ENCODE measurements around the gene SCN2A. TPM values are rescaled to one million over a fixed set of nuclear protein-coding genes. Genes with fewer than 3 reads are reported as not detected.

Gene SCN2A
- total and polyA plus RNA-seq, 3 donors from 2014 or later = 0.57 to 1.7 (median 1.5) TPM

DNA sequence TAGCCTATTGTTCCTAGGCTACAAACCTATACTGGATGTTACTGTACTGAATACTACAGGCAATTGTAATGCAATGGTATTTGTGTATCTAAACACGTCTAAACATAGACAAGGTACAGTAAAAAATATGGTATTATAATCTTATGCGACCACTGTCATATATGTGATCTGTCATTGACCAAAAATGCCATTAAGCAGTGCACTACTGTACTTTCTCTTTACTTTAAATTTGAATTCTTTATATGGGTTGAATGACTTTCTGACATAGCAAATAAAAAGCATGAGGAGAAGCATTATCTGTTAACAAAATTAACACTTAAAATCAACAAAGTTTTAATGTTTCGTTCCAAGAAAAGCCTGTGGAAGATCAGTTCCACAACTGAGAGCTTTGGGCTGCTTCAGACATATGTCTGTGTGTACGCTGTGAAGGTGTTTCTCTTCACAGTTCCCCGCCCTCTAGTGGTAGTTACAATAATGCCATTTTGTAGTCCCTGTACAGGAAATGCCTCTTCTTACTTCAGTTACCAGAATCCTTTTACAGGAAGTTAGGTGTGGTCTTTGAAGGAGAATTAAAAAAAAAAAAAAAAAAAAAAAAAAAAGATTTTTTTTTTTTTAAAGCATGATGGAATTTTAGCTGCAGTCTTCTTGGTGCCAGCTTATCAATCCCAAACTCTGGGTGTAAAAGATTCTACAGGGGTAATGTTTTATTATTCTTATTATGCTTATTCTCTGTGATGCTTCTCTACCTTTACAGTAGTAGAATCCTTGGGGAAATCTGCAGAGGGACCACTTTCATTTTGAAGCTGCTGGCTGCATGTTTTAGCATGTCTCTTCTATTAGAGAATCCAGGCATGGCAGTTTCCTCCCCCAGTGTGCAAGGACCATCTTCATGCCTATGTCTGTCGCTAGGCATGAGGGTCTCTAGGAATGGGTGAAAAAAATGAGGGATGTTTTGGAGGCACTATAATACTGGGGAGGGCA is 54.5 kb downstream of the SCN2A start:
- 38 to 47% methylated on average over 6 of the region's 6 CpGs for WGBS, 2 donors
- intact Hi-C loops (cut with DNase I; ENCODE audit: low total_unique reads) = loop anchor here (10.0 kb wide), 1 partner anchor 279 kb away; no protein-coding TSS in a partner anchor
- Histone ChIP-seq H3K27ac (no peak overlapping the region), H3K36me3 (ENCODE audit: low read depth, missing control alignments) (no peaks in the 10 kb centered on the region), H3K27me3 (no peaks in the 10 kb centered on the region), H3K9me3 (no peaks in the 10 kb centered on the region), H3K4me3 (no peak overlapping the region), H3K4me1 (no peaks in the 10 kb centered on the region)
- DNase-seq = peak; percentile 67
- TF ChIP-seq, protein P1, sequence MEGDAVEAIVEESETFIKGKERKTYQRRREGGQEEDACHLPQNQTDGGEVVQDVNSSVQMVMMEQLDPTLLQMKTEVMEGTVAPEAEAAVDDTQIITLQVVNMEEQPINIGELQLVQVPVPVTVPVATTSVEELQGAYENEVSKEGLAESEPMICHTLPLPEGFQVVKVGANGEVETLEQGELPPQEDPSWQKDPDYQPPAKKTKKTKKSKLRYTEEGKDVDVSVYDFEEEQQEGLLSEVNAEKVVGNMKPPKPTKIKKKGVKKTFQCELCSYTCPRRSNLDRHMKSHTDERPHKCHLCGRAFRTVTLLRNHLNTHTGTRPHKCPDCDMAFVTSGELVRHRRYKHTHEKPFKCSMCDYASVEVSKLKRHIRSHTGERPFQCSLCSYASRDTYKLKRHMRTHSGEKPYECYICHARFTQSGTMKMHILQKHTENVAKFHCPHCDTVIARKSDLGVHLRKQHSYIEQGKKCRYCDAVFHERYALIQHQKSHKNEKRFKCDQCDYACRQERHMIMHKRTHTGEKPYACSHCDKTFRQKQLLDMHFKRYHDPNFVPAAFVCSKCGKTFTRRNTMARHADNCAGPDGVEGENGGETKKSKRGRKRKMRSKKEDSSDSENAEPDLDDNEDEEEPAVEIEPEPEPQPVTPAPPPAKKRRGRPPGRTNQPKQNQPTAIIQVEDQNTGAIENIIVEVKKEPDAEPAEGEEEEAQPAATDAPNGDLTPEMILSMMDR (IDR thresholded peaks at IDR 0.05) = peak; percentile 41 to 73 (median 71)
- no peak for TF ChIP-seq POLR2A (IDR thresholded peaks at IDR 0.05)

DNA sequence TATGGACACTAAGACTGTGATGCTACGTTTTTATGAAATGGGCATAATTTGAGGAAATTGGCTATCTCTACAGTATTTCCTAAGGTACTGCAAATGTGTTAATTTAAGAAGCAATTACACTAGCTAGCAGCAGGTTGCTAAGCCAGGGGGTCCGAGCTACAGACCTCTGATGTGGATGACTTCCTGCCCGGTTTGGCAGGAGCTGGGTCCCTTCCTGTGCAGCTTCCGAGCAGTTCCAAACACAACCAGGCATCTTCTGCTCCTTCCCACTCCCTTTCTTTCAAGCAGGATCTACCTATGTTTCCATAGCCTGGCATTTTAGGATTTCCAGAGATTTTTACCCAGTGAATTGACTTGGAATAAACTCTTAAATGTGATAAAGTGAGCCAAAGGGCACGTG is 55.7 kb downstream of the SCN2A start:
- intact Hi-C loops (cut with DNase I; ENCODE audit: low total_unique reads) = loop anchor here (10.0 kb wide), 1 partner anchor 280 kb away; no protein-coding TSS in a partner anchor
- DNase-seq = no peak
- no peaks in the 10 kb centered on the region for H3K36me3 ChIP-seq (ENCODE audit: low read depth, missing control alignments)
- H3K4me3 ChIP-seq = no peak overlapping the region
- no peaks in the 10 kb centered on the region for H3K4me1 ChIP-seq
- no peaks in the 10 kb centered on the region for H3K9me3 ChIP-seq
- no peak overlapping the region for H3K27ac ChIP-seq
- H3K27me3 ChIP-seq = no peaks in the 10 kb centered on the region
- WGBS, 2 donors = 54 to 57% methylated on average over 5 of the region's 5 CpGs
- no peak for TF ChIP-seq POLR2A (IDR thresholded peaks at IDR 0.05)
- TF ChIP-seq, protein P1 (IDR thresholded peaks at IDR 0.05) = no peak

- no peaks in the 10 kb centered on the region for H3K9me3 ChIP-seq
- no peaks in the 10 kb centered on the region for H3K36me3 ChIP-seq (ENCODE audit: low read depth, missing control alignments)
- intact Hi-C loops (cut with DNase I; ENCODE audit: low total_unique reads) = loop anchor here (10.0 kb wide), 1 partner anchor 281 kb away; no protein-coding TSS in a partner anchor
- no peaks in the 10 kb centered on the region for H3K4me1 ChIP-seq
- no peaks in the 10 kb centered on the region for H3K27me3 ChIP-seq
- no peak overlapping the region for H3K4me3 ChIP-seq
- no peak for TF ChIP-seq POLR2A (IDR thresholded peaks at IDR 0.05)
- TF ChIP-seq, protein P1 (IDR thresholded peaks at IDR 0.05) = no peak
- H3K27ac ChIP-seq = no peak overlapping the region
- WGBS, 2 donors = 88 to 91% methylated on average over 4 of the region's 4 CpGs
- DNase-seq = no peak
Measured at GRCh38 chr2:165295643-165296042, 56.4 kb downstream of the SCN2A start.

GRCh38 chr2:165305391-165306096 is 66.3 kb downstream of the SCN2A start:
- 47 to 50% methylated on average over 3 of the region's 3 CpGs for WGBS, 2 donors
- H3K27me3 ChIP-seq = no peaks in the 10 kb centered on the region
- no peak overlapping the region for H3K4me3 ChIP-seq
- intact Hi-C loops (cut with DNase I; ENCODE audit: low total_unique reads) = no loop called here
- H3K4me1 ChIP-seq = no peaks in the 10 kb centered on the region
- DNase-seq = no peak
- no peak overlapping the region for H3K27ac ChIP-seq
- H3K9me3 ChIP-seq = no peaks in the 10 kb centered on the region
- TF ChIP-seq, protein P1 (IDR thresholded peaks at IDR 0.05) = no peak
- TF ChIP-seq POLR2A (IDR thresholded peaks at IDR 0.05) = no peak
- H3K36me3 ChIP-seq (ENCODE audit: low read depth, missing control alignments) = no peaks in the 10 kb centered on the region

Measured in testis (tissue), 3 donors.